ENCODE results near the gene CWF19L1.
A peak's percentile ranks its signal among the peaks of the same experiment; 100 is the strongest.

The CWF19L1 gene

GRCh38 chr10:100248820-100249219 is 18.6 kb downstream of the CWF19L1 start:
- FAIRE-seq: no peak

GRCh38 chr10:100245484-100246220 is 21.8 kb downstream of the CWF19L1 start:
- no peak for FAIRE-seq

GRCh38 chr10:100239851-100240250 is 27.6 kb downstream of the CWF19L1 start:
- no peak for FAIRE-seq

GRCh38 chr10:100238429-100238828 is 29.0 kb downstream of the CWF19L1 start:
- FAIRE-seq: no peak

- FAIRE-seq: no peak
These were observed 35.3 kb downstream of the CWF19L1 start for GRCh38 chr10:100232101-100232500.

- no peak for FAIRE-seq
These were observed 37.5 kb downstream of the CWF19L1 start for GRCh38 chr10:100229819-100230422.

GRCh38 chr10:100223879-100224278 is 43.6 kb downstream of the CWF19L1 start:
- FAIRE-seq: no peak

GRCh38 chr10:100222529-100222928 is 44.9 kb downstream of the CWF19L1 start:
- no peak for FAIRE-seq

GRCh38 chr10:100216006-100216405 is 51.4 kb downstream of the CWF19L1 start:
- no peak for FAIRE-seq

- no peak for FAIRE-seq
These were observed 58.1 kb downstream of the CWF19L1 start for GRCh38 chr10:100209303-100209702.

GRCh38 chr10:100208276-100208675 is 59.2 kb downstream of the CWF19L1 start:
- no peak for FAIRE-seq

- no peak for FAIRE-seq
These were observed 63.1 kb downstream of the CWF19L1 start for GRCh38 chr10:100204370-100204769.

GRCh38 chr10:100201549-100201948 is 65.9 kb downstream of the CWF19L1 start:
- FAIRE-seq: no peak

- FAIRE-seq: no peak
These were observed 72.7 kb downstream of the CWF19L1 start for GRCh38 chr10:100194711-100195110.

- no peak for FAIRE-seq
These were observed 75.1 kb downstream of the CWF19L1 start for GRCh38 chr10:100192350-100192749.

GRCh38 chr10:100186253-100187212 is 80.9 kb downstream of the CWF19L1 start:
- FAIRE-seq: no peak

- FAIRE-seq: no peak
These were observed 81.8 kb downstream of the CWF19L1 start, which contains the start of gene ERLIN1 for GRCh38 chr10:100185364-100186252. Gene ERLIN1 (minus strand): TSS chr10:100186029. CDS start chr10:100185626, 403 bp downstream.

GRCh38 chr10:100184840-100185239 is 82.6 kb downstream of the CWF19L1 start:
- FAIRE-seq: no peak

- FAIRE-seq: no peak
These were observed 83.0 kb downstream of the CWF19L1 start for GRCh38 chr10:100184426-100184825.

- peak; percentile 47 for FAIRE-seq
These were observed 84.0 kb downstream of the CWF19L1 start for GRCh38 chr10:100183481-100183880.

GRCh38 chr10:100182908-100183307 is 84.5 kb downstream of the CWF19L1 start:
- no peak for FAIRE-seq
